CD4-positive, alpha-beta T cell treated with Interleukin-12 subunit alpha and Interleukin-12 subunit beta, for 1 hour (primary cell): ENCODE data around the gene PLEKHJ1.
"Not testable (repeated sequence)": the region's sequence is repeated elsewhere in the genome, so short reads cannot be mapped to it uniquely, and the experiment has no call there.

Experiments
- DNase-seq: peaks from one replicate; pipeline ENCODE4 v3.0.0-alpha.2; 2020

PLEKHJ1 gene

GRCh38 chr19:2217591-2217990, 18.5 kb downstream of the PLEKHJ1 start:
- no peak for DNase-seq

DNA sequence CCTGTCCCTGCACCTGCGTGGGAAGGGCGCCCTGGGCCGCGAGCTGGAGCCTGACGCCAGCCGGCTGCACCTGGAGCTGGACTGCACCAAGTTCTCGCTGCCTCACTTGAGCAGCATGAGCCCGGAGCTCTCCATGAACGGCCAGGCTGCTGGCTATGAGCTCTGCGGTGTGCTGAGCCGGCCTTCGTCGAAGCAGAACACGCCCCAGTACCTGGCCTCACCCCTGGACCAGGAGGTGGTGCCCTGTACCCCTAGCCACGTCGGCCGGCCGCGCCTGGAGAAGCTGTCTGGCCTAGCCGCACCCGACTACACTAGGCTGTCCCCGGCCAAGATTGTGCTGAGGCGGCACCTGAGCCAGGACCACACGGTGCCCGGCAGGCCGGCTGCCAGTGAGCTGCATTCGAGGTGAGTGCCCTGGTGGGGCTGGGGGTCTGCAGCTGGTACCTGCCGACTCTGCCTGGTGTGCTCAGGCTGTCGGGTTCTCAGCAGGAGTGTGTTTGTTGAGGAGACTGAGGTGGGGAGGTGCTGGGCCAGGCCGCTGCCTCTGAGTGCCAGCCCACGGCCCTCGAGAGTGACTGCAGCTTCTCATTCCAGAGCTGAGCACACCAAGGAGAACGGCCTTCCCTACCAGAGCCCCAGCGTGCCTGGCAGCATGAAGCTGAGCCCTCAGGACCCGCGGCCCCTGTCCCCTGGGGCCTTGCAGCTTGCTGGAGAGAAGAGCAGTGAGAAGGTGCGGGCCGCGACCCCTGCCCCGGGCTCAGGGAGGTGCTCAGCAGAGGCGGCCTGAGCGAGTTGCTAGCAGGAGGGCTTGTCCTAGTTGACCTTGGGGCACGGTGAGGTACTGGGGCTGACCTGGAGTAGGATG, 19.5 kb downstream of the PLEKHJ1 start:
- DNase-seq, result no peak

GRCh38 chr19:2215281-2215751, 20.8 kb downstream of the PLEKHJ1 start:
- DNase-seq, result peak; percentile 44

DNA sequence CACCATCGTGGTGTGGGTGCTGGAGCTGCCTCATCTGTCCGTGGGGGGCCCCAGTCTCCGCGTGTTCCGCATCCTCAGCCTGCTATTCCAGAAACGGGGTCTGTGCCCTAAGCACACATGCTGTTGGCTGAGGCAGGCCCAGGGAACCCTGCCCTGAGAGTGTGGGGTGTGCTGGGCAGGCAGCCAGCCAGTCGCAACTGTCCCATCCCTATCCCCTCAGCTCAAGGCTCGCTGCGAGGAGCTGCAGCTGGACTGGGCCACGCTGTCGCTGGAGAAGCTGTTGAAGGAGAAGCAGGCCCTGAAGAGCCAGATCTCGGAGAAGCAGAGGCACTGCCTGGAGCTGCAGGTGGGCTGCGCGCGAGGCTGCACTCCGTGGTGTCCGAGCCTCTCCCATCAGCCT, 21.9 kb downstream of the PLEKHJ1 start:
- no peak for DNase-seq

DNA sequence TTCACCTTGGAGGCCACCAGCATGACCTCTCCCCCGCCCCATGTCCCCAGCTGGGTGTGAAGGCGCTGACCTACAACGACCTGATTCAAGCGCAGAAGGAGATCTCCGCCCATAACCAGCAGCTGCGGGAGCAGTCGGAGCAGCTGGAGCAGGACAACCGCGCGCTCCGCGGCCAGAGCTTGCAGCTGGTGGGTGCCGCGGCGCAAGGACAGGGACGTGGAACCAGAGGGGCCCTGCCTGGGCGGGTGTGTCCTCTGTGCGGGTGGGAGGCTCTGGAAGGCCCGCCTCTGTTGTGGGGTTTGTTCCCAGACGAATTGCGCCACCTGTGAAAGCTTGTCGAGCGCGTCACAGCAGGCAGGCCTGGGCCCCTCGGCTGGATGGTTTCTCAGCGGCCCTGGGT, 22.3 kb downstream of the PLEKHJ1 start:
- DNase-seq, result no peak

DNA sequence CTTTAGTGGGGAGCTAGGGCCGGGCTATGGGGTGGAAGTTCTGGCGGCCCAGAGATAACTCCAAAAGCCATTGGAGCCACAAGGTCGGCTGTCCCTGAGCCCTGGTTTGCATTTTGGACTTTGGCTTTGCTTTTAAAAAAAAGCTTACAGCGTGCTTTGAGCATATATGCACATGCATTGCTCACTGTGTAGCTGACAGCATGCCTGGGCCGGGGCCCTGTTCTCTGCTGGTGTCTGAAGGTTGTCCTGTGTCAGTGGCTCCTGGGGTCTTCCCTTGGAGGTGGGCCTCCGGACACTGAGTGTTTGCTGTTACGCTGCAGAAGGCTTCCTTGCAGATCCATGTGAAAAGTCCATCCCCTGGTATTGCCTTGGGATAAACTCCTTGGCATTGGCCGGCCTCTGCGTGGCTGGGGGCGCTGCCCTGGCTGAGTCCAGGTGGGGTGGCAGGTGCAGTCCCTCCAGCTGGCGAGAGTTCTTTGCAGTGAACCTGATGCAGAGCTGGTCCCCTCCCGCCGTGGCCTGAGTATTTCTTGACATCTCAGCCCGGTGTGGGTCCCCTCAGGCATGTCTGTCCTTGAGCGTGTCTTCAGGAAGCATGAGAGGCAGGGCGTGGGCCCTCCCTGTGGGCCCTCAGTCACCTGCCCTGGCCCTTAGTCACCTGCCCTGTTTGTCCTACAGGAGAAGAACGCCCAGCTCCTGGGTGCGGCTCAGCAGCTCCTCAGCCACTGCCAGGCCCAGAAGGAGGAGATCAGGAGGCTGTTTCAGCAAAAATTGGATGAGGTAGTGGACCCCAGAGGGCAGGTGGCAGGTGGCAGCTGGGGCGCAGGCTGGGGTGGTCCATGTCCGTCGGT, 23.0 kb downstream of the PLEKHJ1 start:
- no peak for DNase-seq

DNA sequence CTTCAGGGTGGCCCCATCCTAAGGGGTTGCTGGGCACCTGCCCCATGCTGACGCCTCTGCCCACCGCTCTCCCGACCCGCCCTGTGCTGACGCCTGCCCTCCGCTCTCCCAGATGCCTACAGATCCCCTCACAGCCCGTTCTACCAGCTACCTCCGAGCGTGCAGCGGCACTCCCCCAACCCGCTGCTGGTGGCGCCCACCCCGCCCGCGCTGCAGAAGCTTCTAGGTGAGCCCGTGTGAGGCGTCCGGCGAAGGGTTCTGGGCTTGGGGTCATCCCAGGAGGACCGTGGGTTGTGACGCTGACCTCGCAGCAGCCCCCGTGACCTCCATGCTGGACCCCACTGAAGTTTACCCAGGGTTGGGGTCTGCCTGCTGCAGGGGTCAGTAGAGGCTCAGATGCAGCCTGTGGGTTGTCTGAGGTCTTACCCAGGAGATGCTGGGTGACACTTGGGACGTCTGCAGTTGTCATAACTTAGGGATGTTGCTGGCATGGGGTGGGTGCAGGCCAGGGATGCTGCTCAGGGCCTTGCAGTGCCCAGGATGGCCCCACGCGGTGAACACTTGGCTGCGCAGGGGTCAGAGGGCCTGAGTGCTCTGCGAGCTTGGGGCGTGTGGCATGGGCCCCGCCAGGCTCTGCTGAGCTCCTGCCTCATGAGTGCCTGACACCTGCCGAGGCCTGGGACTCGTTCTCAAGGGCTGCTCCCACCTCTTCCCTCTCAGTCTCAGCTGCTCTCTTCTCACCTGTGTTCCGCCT, 25.0 kb downstream of the PLEKHJ1 start:
- no peak for DNase-seq

DNA sequence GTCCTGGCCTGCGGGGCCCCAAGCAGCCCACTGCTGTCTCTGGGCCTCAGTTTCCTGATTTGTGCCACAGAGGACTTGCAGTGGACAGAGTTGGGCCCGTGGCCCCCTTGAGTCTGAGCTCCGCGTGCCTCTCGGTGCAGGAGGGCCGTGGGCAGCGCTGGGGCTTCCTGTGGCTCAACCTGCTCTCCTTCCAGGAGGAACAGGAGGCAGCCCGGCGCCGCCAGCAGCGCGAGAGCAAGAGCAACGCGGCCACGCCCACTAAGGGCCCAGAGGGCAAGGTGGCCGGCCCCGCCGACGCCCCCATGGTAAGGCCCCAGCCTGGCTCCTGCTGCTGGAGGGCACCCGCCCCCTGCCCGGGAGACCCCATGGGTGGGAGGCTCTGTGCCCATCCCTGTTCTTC, 25.9 kb downstream of the PLEKHJ1 start:
- DNase-seq, result no peak

DNA sequence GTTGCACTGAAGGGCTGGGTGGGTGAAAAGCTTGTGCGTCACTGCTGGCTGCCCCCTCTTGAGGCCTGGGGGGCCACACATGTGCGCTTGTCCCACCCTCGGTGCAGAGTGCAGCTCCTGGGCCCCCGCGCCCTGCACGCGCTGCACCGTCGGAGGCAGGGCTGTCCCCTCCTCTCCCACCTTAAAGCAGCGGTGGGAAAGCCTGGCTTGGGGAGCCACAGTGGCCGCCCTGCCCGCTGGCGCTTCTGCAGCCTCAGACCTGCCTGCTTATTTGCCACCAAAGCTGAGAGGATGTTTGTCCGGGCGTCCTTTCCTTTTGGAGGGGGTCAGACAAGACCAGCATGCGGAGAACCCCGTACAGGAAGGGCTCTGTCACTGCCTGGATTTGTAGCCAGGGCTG, 26.7 kb downstream of the PLEKHJ1 start:
- no peak for DNase-seq

DNA sequence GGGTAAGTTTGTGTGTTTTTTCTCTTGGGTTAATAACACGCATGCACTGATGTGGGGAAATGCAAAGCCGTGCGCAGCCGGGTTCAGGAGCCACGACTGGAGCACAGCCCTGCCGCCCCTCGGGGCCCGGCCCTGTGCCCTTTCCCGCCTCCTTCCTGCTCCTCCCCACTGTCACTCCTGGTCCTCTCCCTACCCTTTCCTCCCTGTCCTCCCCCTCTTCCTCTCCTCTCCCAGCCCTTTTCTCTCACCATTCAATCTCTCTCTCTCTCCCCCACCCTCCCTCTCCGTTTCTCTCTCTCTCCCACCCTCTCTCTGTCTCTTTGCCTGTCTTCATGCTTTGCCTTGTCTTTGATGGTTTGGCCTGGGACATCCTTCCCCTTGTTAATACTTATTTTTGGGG, 27.2 kb downstream of the PLEKHJ1 start:
- DNase-seq, result no peak

DNA sequence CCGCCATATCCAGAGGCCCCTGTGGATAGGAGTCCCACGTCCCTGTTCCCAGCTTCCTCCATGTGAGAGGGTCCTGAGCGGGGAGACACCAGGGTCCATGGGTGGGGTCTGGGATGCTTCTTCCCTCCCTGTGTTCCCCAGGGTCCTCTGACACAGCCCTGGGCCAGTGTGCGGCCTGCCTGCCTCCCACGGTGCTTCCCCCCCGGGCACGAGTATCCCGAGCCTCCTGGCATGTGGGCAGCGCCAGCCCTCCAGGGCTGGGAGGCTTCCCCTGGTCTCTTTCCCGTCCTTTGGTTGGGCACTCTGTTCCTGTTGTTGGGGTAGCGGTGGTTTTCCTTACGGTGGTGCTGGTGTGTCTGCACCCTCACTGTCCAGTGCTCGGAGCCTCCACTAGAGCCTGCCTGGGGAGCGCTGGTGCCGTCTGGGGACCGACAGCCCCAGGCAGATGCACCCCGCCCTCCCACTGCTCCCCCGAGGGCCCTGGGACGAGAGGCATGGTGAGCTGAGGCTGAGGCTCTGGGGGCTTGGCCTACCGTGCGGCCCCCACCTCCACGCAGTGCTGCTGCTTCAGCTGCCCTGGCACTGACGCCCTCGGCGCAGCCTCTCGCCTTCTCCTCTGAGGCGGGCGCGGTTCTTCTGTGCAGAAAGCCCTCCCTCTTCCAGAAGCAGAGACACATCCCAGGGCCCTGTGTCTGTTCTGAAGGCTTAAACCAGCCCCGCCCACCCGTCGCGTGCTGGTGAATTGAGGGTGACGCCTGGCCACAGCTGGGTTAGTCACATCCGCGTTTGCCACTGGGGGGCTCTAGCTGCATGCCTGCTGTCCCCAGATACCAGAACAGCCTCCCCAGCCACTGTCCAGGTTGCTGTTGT, 27.9 kb downstream of the PLEKHJ1 start:
- peak; percentile 23 for DNase-seq

GRCh38 chr19:2207008-2207407, 29.1 kb downstream of the PLEKHJ1 start:
- no peak for DNase-seq

DNA sequence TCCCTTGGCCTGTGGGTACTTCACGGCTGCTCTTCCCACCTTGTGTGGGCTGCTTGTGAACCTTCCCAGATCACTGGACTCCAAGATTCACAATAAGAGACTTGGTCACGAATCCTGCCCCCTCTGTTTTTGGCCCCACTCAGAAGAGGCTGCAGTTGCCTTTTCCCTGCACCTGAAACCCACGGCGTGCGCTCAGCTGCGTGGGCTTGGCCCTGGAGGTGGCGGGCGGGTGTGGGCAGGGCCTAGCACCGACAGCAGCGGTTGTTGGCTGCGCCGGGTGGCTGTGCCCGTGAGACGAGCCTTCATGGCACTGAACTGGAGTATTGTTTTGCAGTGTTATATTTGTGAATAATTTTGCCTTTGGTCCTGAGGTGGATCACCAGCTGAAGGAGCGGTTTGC, 33.8 kb downstream of the PLEKHJ1 start:
- no peak for DNase-seq

DNA sequence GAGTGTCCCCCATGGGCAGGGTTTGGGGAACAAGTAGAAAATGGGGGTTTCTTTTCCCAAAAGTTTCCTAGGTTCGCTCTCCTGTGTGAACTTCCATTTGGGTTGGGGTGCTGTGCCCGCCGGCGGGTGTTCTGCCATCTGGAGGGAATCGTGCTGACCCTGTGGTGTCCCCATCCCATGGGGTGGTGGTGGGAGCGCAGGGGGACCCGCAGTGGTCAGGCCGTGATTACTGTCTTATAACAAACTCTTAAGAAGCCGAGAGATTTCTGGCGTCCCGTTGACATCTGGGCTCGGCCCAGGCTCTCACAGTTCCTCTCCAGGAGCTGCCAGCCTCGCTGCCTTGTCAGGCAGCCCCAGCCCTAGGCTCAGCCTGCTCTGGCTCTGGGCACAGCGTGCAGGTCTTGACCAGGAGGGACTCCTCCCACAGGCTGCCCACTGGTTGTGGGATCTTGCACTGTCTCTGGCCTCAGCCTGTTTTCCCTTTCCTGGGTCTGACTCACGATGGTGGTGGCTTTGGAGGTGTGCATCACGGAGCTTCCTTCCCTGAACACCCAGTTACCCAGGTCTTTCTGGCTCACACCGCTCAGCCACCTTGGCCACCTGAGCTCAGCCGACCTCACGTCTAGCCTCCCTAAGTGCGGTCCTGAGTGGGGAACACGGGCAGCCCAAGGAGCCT, 34.5 kb downstream of the PLEKHJ1 start:
- no peak for DNase-seq

- DNase-seq, result not testable (repeated sequence)
Observed at GRCh38 chr19:2200624-2201294, 35.4 kb downstream of the PLEKHJ1 start.

GRCh38 chr19:2199861-2200623, 36.1 kb downstream of the PLEKHJ1 start:
- no peak for DNase-seq

- DNase-seq, result no peak
Observed at GRCh38 chr19:2199215-2199614, 36.9 kb downstream of the PLEKHJ1 start.

- no peak for DNase-seq
Observed at GRCh38 chr19:2198317-2198716, 37.8 kb downstream of the PLEKHJ1 start.

- no peak for DNase-seq
Observed at GRCh38 chr19:2197270-2197669, 38.9 kb downstream of the PLEKHJ1 start.

GRCh38 chr19:2195914-2196313, 40.2 kb downstream of the PLEKHJ1 start:
- DNase-seq, result no peak
